Type B pancreatic cell (in vitro differentiated cells): ENCODE data around the gene NCF4. TPM values are rescaled to one million over a fixed set of nuclear protein-coding genes. Genes with fewer than 3 reads are reported as not detected.

Experiments
- DNase-seq: peaks from one replicate; pipeline ENCODE4 v3.0.0; 2021; ENCODE audit warnings: mixed read lengths; ENCODE audit not compliant: unreplicated experiment; ENCODE audit errors: extremely low spot score
- H3K27ac Mint-ChIP-seq: 2 replicates; pipeline ENCODE4 v1.8.0; 2021; ENCODE audit warnings: mild to moderate bottlenecking, mixed read lengths
- H3K27me3 Mint-ChIP-seq: 2 replicates; pipeline ENCODE4 v1.8.0; 2021; ENCODE audit warnings: mixed read lengths
- H3K36me3 Mint-ChIP-seq: 2 replicates; pipeline ENCODE4 v1.8.0; 2021; ENCODE audit warnings: mixed read lengths
- H3K4me1 Mint-ChIP-seq: one replicate; pipeline ENCODE4 v1.8.0; 2021; ENCODE audit warnings: mixed read lengths; ENCODE audit not compliant: unreplicated experiment
- H3K4me3 Mint-ChIP-seq: 2 replicates; pipeline ENCODE4 v1.8.0; 2021; ENCODE audit warnings: mild to moderate bottlenecking, mixed read lengths
- H3K9me3 Mint-ChIP-seq: 2 replicates; pipeline ENCODE4 v1.8.0; 2021; ENCODE audit warnings: mixed read lengths
- CTCF ChIP-seq: fragments of 200-600 bp; sonication (generic); conservative IDR thresholded peaks from 2 replicates; pipeline ENCODE4 v1.5.0; 2021; ENCODE audit warnings: antibody characterized with exemption, mild to moderate bottlenecking
- total RNA-seq: library from RNA; stranded (reverse); gene quantifications from 2 replicates; pipeline ENCODE4 v1.2.1, GENCODE V29; 2021; ENCODE audit warnings: low replicate concordance

The NCF4 gene
- total RNA-seq, 1 donor from 2014 or later, result not detected

- TF ChIP-seq CTCF, result peak; percentile 100
- peaks cover 40% of the 10 kb centered on the region for H3K27me3 Mint-ChIP-seq
Observed at GRCh38 chr22:36856121-36856791, 4.5 kb upstream of the NCF4 start.

GRCh38 chr22:36856792-36857135, 4.0 kb upstream of the NCF4 start:
- peaks cover 7% of the 10 kb centered on the region for H3K4me1 Mint-ChIP-seq
- H3K27ac Mint-ChIP-seq, result no peak overlapping the region
- DNase-seq, result no peak
- no peaks in the 10 kb centered on the region for H3K36me3 Mint-ChIP-seq
- H3K4me3 Mint-ChIP-seq, result no peak overlapping the region
- H3K9me3 Mint-ChIP-seq, result no peaks in the 10 kb centered on the region
- peaks cover 39% of the 10 kb centered on the region for H3K27me3 Mint-ChIP-seq
- TF ChIP-seq CTCF, result no peak

More at GRCh38 chr22:36856121-36856791, 4.5 kb upstream of the NCF4 start:
- DNase-seq, result peak; percentile 97
- peak overlapping the region; percentile 56 for H3K4me3 Mint-ChIP-seq
- no peaks in the 10 kb centered on the region for H3K9me3 Mint-ChIP-seq
- H3K36me3 Mint-ChIP-seq, result no peaks in the 10 kb centered on the region
- H3K4me1 Mint-ChIP-seq, result peaks cover 7% of the 10 kb centered on the region
- H3K27ac Mint-ChIP-seq, result peak overlapping the region; percentile 29

- DNase-seq, result no peak
- no peaks in the 10 kb centered on the region for H3K36me3 Mint-ChIP-seq
- no peaks in the 10 kb centered on the region for H3K9me3 Mint-ChIP-seq
- peaks cover 7% of the 10 kb centered on the region for H3K4me1 Mint-ChIP-seq
- H3K27ac Mint-ChIP-seq, result no peak overlapping the region
- TF ChIP-seq CTCF, result no peak
- peaks cover 39% of the 10 kb centered on the region for H3K27me3 Mint-ChIP-seq
- H3K4me3 Mint-ChIP-seq, result no peak overlapping the region
Observed at GRCh38 chr22:36858156-36858555, 2.6 kb upstream of the NCF4 start.

GRCh38 chr22:36858966-36859365, 1.8 kb upstream of the NCF4 start:
- peaks cover 7% of the 10 kb centered on the region for H3K4me1 Mint-ChIP-seq
- TF ChIP-seq CTCF, result no peak
- DNase-seq, result no peak
- H3K27ac Mint-ChIP-seq, result no peak overlapping the region
- H3K9me3 Mint-ChIP-seq, result no peaks in the 10 kb centered on the region
- H3K27me3 Mint-ChIP-seq, result peaks cover 40% of the 10 kb centered on the region
- H3K4me3 Mint-ChIP-seq, result no peak overlapping the region
- H3K36me3 Mint-ChIP-seq, result no peaks in the 10 kb centered on the region

- no peaks in the 10 kb centered on the region for H3K36me3 Mint-ChIP-seq
- no peaks in the 10 kb centered on the region for H3K9me3 Mint-ChIP-seq
- TF ChIP-seq CTCF, result no peak
- no peak overlapping the region for H3K4me3 Mint-ChIP-seq
- H3K27ac Mint-ChIP-seq, result no peak overlapping the region
- no peak for DNase-seq
- peaks cover 46% of the 10 kb centered on the region for H3K27me3 Mint-ChIP-seq
- peaks cover 7% of the 10 kb centered on the region for H3K4me1 Mint-ChIP-seq
Observed at GRCh38 chr22:36860017-36860416, 789 bp upstream of the NCF4 start.
